GM12872 (cell line): ENCODE results near the gene C10orf120.

Source experiments
- CTCF ChIP-seq: IDR thresholded peaks from 3 replicates; pipeline ENCODE4 v1.5.1; 2011; ENCODE audit warnings: low read depth, mild to moderate bottlenecking, low read length, moderate library complexity; ENCODE audit not compliant: insufficient read depth

Gene C10orf120

GRCh38 chr10:122699796-122700455, at the start of gene C10orf120:
C10orf120 (minus strand) TSS chr10:122699846; CDS start chr10:122699790, 56 bp downstream.
- TF ChIP-seq CTCF = no peak

- no peak for TF ChIP-seq CTCF
These were observed 48.9 kb upstream of the C10orf120 start for GRCh38 chr10:122748496-122748895.

GRCh38 chr10:122746408-122746807, 46.8 kb upstream of the C10orf120 start:
- TF ChIP-seq CTCF = no peak

GRCh38 chr10:122744257-122744656, 44.6 kb upstream of the C10orf120 start:
- TF ChIP-seq CTCF = no peak

- TF ChIP-seq CTCF = no peak
These were observed 41.0 kb upstream of the C10orf120 start for GRCh38 chr10:122740640-122741039.

GRCh38 chr10:122738031-122738430, 38.4 kb upstream of the C10orf120 start:
- TF ChIP-seq CTCF = no peak

GRCh38 chr10:122733931-122734665, 34.5 kb upstream of the C10orf120 start:
- TF ChIP-seq CTCF = no peak
